HCT116 (cell line): ENCODE results near the gene GPR12.

Experiments
- CTCF ChIP-seq, 3 experiments: fragments of 200-600 bp in 1 of 3; sonication (generic) in 1 of 3; IDR thresholded peaks in 2 of 3; conservative IDR thresholded peaks in 1 of 3; 2 replicates each; pipeline ENCODE4 v1.5.1; 2012 to 2017; ENCODE audit warnings: low read depth in 2 of 3, low read length in 2 of 3, antibody characterized with exemption in 1 of 3, borderline replicate concordance in 1 of 3, control low read depth in 1 of 3, mild to moderate bottlenecking in 1 of 3, mixed read lengths in 1 of 3, mixed run types in 1 of 3, moderate library complexity in 1 of 3; ENCODE audit not compliant: insufficient read depth in 1 of 3
- EGR1 ChIP-seq: IDR thresholded peaks from 2 replicates; pipeline ENCODE4 v1.6.1; 2012; ENCODE audit warnings: low read depth
- POLR2A ChIP-seq: IDR thresholded peaks from 2 replicates; pipeline ENCODE4 v1.7.0; 2011; ENCODE audit warnings: borderline replicate concordance; ENCODE audit not compliant: insufficient read depth, insufficient read length; ENCODE audit errors: extremely low read depth
- SIN3A ChIP-seq: IDR thresholded peaks from 2 replicates; pipeline ENCODE4 v1.6.1; 2012; ENCODE audit warnings: low read depth

GRCh38 chr13:26716984-26717383 is 43.6 kb downstream of the GPR12 start:
- TF ChIP-seq CTCF (IDR thresholded peaks at IDR 0.05 in 2 of 3, conservative IDR thresholded peaks at IDR 0.05 in 1 of 3; ENCODE audit: borderline replicate concordance in 1 of 3, insufficient read depth in 1 of 3, low read depth in 2 of 3, low read length in 2 of 3) (no peak), EGR1 (no peak), SIN3A (no peak), POLR2A (no peak)
